Measurements from ENCODE around the gene HDDC3. TPM values are rescaled to one million over a fixed set of nuclear protein-coding genes. Genes with fewer than 3 reads are reported as not detected.

The HDDC3 gene
- polyA plus RNA-seq, 3 donors = 11.6 to 19.7 (median 14.8) TPM

DNA sequence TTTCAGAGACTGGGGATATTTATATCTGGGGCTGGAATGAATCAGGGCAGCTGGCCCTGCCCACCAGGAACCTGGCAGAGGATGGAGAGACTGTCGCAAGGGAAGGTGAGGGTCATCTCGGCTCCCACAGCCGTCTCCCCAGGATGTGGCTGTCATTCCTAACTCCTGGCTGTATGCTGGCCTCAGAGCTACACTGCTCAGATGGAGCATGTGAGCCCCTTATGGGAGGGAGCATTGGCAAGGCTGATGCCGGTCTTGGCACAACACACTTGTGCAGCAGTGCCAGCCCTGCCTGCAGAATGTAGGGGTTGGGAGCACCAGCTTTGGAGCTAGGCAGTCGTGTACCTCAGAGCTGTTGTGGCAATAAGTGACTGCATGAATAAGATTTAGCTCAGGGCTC, 27.5 kb upstream of the HDDC3 start:
- Mint-ChIP-seq H3K4me3 (no peak overlapping the region), H3K36me3 (peaks cover 41 to 56% of the 10 kb centered on the region in 2 donors), H3K9me3 (no peaks in the 10 kb centered on the region), H3K27ac (peak overlapping the region in 1 of 7 donors; percentile 33), H3K27me3 (ENCODE audit: low read depth in 3 of 3) (no peaks in the 10 kb centered on the region), H3K4me1 (peaks cover 19% of the 10 kb centered on the region)
- Histone ChIP-seq H2AFZ (ENCODE audit: insufficient read depth, low read depth, low read length, poor library complexity, severe bottlenecking) (no peak overlapping the region), H4K20me1 (ENCODE audit: insufficient read depth, low read length) (peaks cover 11% of the 10 kb centered on the region), H3K27ac (ENCODE audit: low read depth in 1 of 2, low read length in 2 of 2) (no peak overlapping the region), H3K79me2 (ENCODE audit: insufficient read depth, low read length) (peaks cover 26% of the 10 kb centered on the region), H3K4me1 (ENCODE audit: control insufficient read depth in 1 of 2, insufficient read depth in 2 of 2, low read length in 2 of 2) (peaks cover 14 to 23% of the 10 kb centered on the region in 2 donors), H3K4me3 (replicated peaks in 1 of 3; ENCODE audit: low read depth in 2 of 3, low read length in 3 of 3) (no peak overlapping the region), H3K36me3 (replicated peaks in 1 of 2; ENCODE audit: control insufficient read depth in 1 of 2, insufficient read depth in 2 of 2, low read length in 2 of 2) (peaks cover 29 to 53% of the 10 kb centered on the region in 2 donors), H3K9me3 (replicated peaks in 1 of 2; ENCODE audit: control insufficient read depth in 1 of 2, insufficient read depth in 1 of 2, low read length in 2 of 2) (no peaks in the 10 kb centered on the region), H3K27me3 (ENCODE audit: control insufficient read depth in 2 of 2, insufficient read depth in 2 of 2, low read length in 2 of 2) (no peaks in the 10 kb centered on the region), H3K4me2 (replicated peaks; ENCODE audit: extremely low read depth, low read length, poor library complexity, severe bottlenecking) (no peak overlapping the region), H3K9ac (ENCODE audit: insufficient read depth, low read length, poor library complexity, severe bottlenecking) (no peak overlapping the region)
- no peak for DNase-seq
- no peak for TF ChIP-seq CTCF (IDR thresholded peaks at IDR 0.05)
- WGBS (ENCODE audit: insufficient coverage) = 92% methylated on average over 4 of the region's 5 CpGs
- intact Hi-C loops (cut with micrococcal nuclease) = loop anchor here in 1 of 2 donors (10.0 kb wide), 2 partner anchors 65 to 315 kb away; partner anchors contain the start of gene VPS33B

- 100% methylated on average over 2 of the region's 8 CpGs for WGBS (ENCODE audit: insufficient coverage)
- peaks cover 41 to 50% of the 10 kb centered on the region in 2 donors for H3K36me3 Mint-ChIP-seq
- no peak for DNase-seq
- H3K36me3 ChIP-seq (replicated peaks in 1 of 2; ENCODE audit: control insufficient read depth in 1 of 2, insufficient read depth in 2 of 2, low read length in 2 of 2) = peaks cover 29 to 45% of the 10 kb centered on the region in 2 donors
- intact Hi-C loops (cut with micrococcal nuclease) = loop anchor here in 1 of 2 donors (10.0 kb wide), 2 partner anchors 66 to 316 kb away; partner anchors contain the start of gene VPS33B
- peaks cover 19% of the 10 kb centered on the region for H3K4me1 Mint-ChIP-seq
- no peaks in the 10 kb centered on the region for H3K27me3 ChIP-seq (ENCODE audit: control insufficient read depth in 2 of 2, insufficient read depth in 2 of 2, low read length in 2 of 2)
- no peak for TF ChIP-seq CTCF (IDR thresholded peaks at IDR 0.05)
- H3K4me3 ChIP-seq (replicated peaks in 1 of 3; ENCODE audit: low read depth in 2 of 3, low read length in 3 of 3) = no peak overlapping the region
- no peak overlapping the region for H3K4me3 Mint-ChIP-seq
- no peak overlapping the region for H3K27ac ChIP-seq (ENCODE audit: low read depth in 1 of 2, low read length in 2 of 2)
- no peaks in the 10 kb centered on the region for H3K9me3 ChIP-seq (replicated peaks in 1 of 2; ENCODE audit: control insufficient read depth in 1 of 2, insufficient read depth in 1 of 2, low read length in 2 of 2)
- no peak overlapping the region for H3K4me2 ChIP-seq (replicated peaks; ENCODE audit: extremely low read depth, low read length, poor library complexity, severe bottlenecking)
- H3K9me3 Mint-ChIP-seq = no peaks in the 10 kb centered on the region
- peaks cover 17 to 30% of the 10 kb centered on the region in 2 donors for H3K4me1 ChIP-seq (ENCODE audit: control insufficient read depth in 1 of 2, insufficient read depth in 2 of 2, low read length in 2 of 2)
- no peak overlapping the region for H2AFZ ChIP-seq (ENCODE audit: insufficient read depth, low read depth, low read length, poor library complexity, severe bottlenecking)
- H3K79me2 ChIP-seq (ENCODE audit: insufficient read depth, low read length) = peaks cover 26% of the 10 kb centered on the region
- H3K27ac Mint-ChIP-seq = no peak overlapping the region
- no peaks in the 10 kb centered on the region for H3K27me3 Mint-ChIP-seq (ENCODE audit: low read depth in 3 of 3)
- peaks cover 11% of the 10 kb centered on the region for H4K20me1 ChIP-seq (ENCODE audit: insufficient read depth, low read length)
- no peak overlapping the region for H3K9ac ChIP-seq (ENCODE audit: insufficient read depth, low read length, poor library complexity, severe bottlenecking)
These were observed 26.8 kb upstream of the HDDC3 start for GRCh38 chr15:90959028-90959595.
